Measurements from ENCODE around the gene SHFL.

Gene SHFL

GRCh38 chr19:10126213-10126639 lies 40.1 kb downstream of the SHFL start:
- Histone ChIP-seq H3F3A (ENCODE audit: control insufficient read depth, insufficient read depth) (peaks cover 65% of the 10 kb centered on the region), H3K27me3 (ENCODE audit: control insufficient read depth, low read length) (no peaks in the 10 kb centered on the region), H3K9me3 (ENCODE audit: control insufficient read depth, insufficient read depth, low read length) (no peaks in the 10 kb centered on the region), H3K4me3 (ENCODE audit: low read length) (no peak overlapping the region), H3K36me3 (ENCODE audit: control insufficient read depth, low read length) (peaks cover 45% of the 10 kb centered on the region), H3K79me2 (ENCODE audit: control insufficient read depth, low read length) (no peaks in the 10 kb centered on the region), H4K20me1 (ENCODE audit: control insufficient read depth, insufficient read depth, low read depth, low read length) (no peaks in the 10 kb centered on the region), H3K27ac (ENCODE audit: low read depth, low read length) (no peak overlapping the region), H3K4me1 (ENCODE audit: control insufficient read depth, low read length) (peaks cover 12% of the 10 kb centered on the region), H3K9me2 (replicated peaks; ENCODE audit: control insufficient read depth, low read length) (no peaks in the 10 kb centered on the region), H3K4me2 (ENCODE audit: low read length) (no peak overlapping the region)
- TF ChIP-seq EZH2phosphoT487 (IDR thresholded peaks at IDR 0.05; ENCODE audit: borderline replicate concordance, low read length), result no peak

DNA sequence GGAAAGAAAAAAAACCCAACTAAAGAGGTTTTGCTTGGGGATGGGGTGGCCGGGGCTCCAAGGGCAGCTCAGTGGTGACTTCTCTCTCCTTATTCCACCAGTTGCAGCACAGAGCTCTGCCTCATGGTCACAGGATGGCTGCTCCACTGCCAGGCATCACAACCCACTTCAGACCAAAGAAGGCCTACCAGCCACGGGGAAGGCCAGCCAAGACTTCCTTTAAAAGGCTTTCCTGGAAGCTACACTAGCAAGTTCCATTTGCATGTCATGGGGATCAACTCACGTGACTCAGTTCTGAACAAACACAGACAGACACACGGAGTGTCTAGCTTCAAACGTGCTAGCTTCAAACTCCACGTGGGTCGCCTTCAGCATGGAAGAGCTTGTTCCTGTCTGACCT lies 46.8 kb downstream of the SHFL start:
- no peaks in the 10 kb centered on the region for H3K9me3 ChIP-seq (ENCODE audit: control insufficient read depth, insufficient read depth, low read length)
- H3K4me2 ChIP-seq (ENCODE audit: low read length), result no peak overlapping the region
- no peaks in the 10 kb centered on the region for H3K4me1 ChIP-seq (ENCODE audit: control insufficient read depth, low read length)
- no peak for TF ChIP-seq EZH2phosphoT487 (IDR thresholded peaks at IDR 0.05; ENCODE audit: borderline replicate concordance, low read length)
- TF ChIP-seq CTCF (IDR thresholded peaks at IDR 0.05; ENCODE audit: low read depth, low read length, poor library complexity, severe bottlenecking), result no peak
- H3K79me2 ChIP-seq (ENCODE audit: control insufficient read depth, low read length), result 0 out of 2 replicates have a peak, but pooled peaks cover 5% of the 10 kb centered on the region
- peaks cover 96% of the 10 kb centered on the region for H3K36me3 ChIP-seq (ENCODE audit: control insufficient read depth, low read length)
- H3K9me2 ChIP-seq (replicated peaks; ENCODE audit: control insufficient read depth, low read length), result no peaks in the 10 kb centered on the region
- H3K27me3 ChIP-seq (ENCODE audit: control insufficient read depth, low read length), result no peaks in the 10 kb centered on the region
- no peak overlapping the region for H3K27ac ChIP-seq (ENCODE audit: low read depth, low read length)
- no peaks in the 10 kb centered on the region for H4K20me1 ChIP-seq (ENCODE audit: control insufficient read depth, insufficient read depth, low read depth, low read length)
- peaks cover 41% of the 10 kb centered on the region for H3F3A ChIP-seq (ENCODE audit: control insufficient read depth, insufficient read depth)
- no peak overlapping the region for H3K4me3 ChIP-seq (ENCODE audit: low read length)

- peaks cover 36% of the 10 kb centered on the region for H3F3A ChIP-seq (ENCODE audit: control insufficient read depth, insufficient read depth)
- H3K4me2 ChIP-seq (ENCODE audit: low read length), result no peak overlapping the region
- no peaks in the 10 kb centered on the region for H3K4me1 ChIP-seq (ENCODE audit: control insufficient read depth, low read length)
- peaks cover 97% of the 10 kb centered on the region for H3K36me3 ChIP-seq (ENCODE audit: control insufficient read depth, low read length)
- H4K20me1 ChIP-seq (ENCODE audit: control insufficient read depth, insufficient read depth, low read depth, low read length), result no peaks in the 10 kb centered on the region
- no peak overlapping the region for H3K27ac ChIP-seq (ENCODE audit: low read depth, low read length)
- H3K4me3 ChIP-seq (ENCODE audit: low read length), result no peak overlapping the region
- H3K79me2 ChIP-seq (ENCODE audit: control insufficient read depth, low read length), result peaks cover 7% of the 10 kb centered on the region; the same call in 1 of the 2 replicates
- no peaks in the 10 kb centered on the region for H3K9me2 ChIP-seq (replicated peaks; ENCODE audit: control insufficient read depth, low read length)
- H3K9me3 ChIP-seq (ENCODE audit: control insufficient read depth, insufficient read depth, low read length), result no peaks in the 10 kb centered on the region
- TF ChIP-seq EZH2phosphoT487 (IDR thresholded peaks at IDR 0.05; ENCODE audit: borderline replicate concordance, low read length) (no peak), CTCF (IDR thresholded peaks at IDR 0.05; ENCODE audit: low read depth, low read length, poor library complexity, severe bottlenecking) (no peak)
- no peaks in the 10 kb centered on the region for H3K27me3 ChIP-seq (ENCODE audit: control insufficient read depth, low read length)
Measured at GRCh38 chr19:10133596-10133995, 47.5 kb downstream of the SHFL start.

- H3K9me3 ChIP-seq (ENCODE audit: control insufficient read depth, insufficient read depth, low read length), result no peaks in the 10 kb centered on the region
- no peak overlapping the region for H3K4me3 ChIP-seq (ENCODE audit: low read length)
- peaks cover 97% of the 10 kb centered on the region for H3K36me3 ChIP-seq (ENCODE audit: control insufficient read depth, low read length)
- H3K27ac ChIP-seq (ENCODE audit: low read depth, low read length), result no peak overlapping the region
- peaks cover 10% of the 10 kb centered on the region; the same call in 1 of the 2 replicates for H3K79me2 ChIP-seq (ENCODE audit: control insufficient read depth, low read length)
- no peak overlapping the region for H3K4me2 ChIP-seq (ENCODE audit: low read length)
- no peaks in the 10 kb centered on the region for H3K27me3 ChIP-seq (ENCODE audit: control insufficient read depth, low read length)
- H4K20me1 ChIP-seq (ENCODE audit: control insufficient read depth, insufficient read depth, low read depth, low read length), result no peaks in the 10 kb centered on the region
- H3K4me1 ChIP-seq (ENCODE audit: control insufficient read depth, low read length), result no peaks in the 10 kb centered on the region
- no peak for TF ChIP-seq EZH2phosphoT487 (IDR thresholded peaks at IDR 0.05; ENCODE audit: borderline replicate concordance, low read length)
- TF ChIP-seq CTCF (IDR thresholded peaks at IDR 0.05; ENCODE audit: low read depth, low read length, poor library complexity, severe bottlenecking), result no peak
- H3K9me2 ChIP-seq (replicated peaks; ENCODE audit: control insufficient read depth, low read length), result no peaks in the 10 kb centered on the region
- peaks cover 32% of the 10 kb centered on the region for H3F3A ChIP-seq (ENCODE audit: control insufficient read depth, insufficient read depth)
Measured at GRCh38 chr19:10134040-10134439, 47.9 kb downstream of the SHFL start.

Data from DOHH2 (cell line).